ENCODE data around the gene ZSCAN20.

DNA sequence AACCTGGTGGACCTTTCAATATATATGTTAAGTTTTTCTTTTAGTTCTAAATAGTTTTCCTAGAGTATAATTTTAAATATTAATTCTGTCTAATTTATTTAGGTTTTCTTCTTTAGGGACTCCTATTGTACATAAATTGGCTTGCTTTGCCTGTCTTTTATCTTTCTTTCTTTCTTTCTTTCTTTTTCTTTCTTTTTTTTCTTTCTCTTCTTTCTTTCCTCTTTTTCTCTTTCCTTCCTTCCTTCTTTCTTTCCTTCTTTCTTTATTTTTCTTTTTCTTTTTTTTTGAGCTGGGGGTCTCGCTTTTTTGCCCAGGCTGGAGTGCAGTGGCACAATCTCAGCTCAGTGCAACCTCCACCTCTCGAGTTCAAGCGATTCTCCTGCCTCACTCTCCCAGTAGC is 35.2 kb downstream of the ZSCAN20 start:
- no peak for TF ChIP-seq EZH2phosphoT487 (IDR thresholded peaks at IDR 0.05; ENCODE audit: borderline replicate concordance, low read length)
- TF ChIP-seq, protein P1, sequence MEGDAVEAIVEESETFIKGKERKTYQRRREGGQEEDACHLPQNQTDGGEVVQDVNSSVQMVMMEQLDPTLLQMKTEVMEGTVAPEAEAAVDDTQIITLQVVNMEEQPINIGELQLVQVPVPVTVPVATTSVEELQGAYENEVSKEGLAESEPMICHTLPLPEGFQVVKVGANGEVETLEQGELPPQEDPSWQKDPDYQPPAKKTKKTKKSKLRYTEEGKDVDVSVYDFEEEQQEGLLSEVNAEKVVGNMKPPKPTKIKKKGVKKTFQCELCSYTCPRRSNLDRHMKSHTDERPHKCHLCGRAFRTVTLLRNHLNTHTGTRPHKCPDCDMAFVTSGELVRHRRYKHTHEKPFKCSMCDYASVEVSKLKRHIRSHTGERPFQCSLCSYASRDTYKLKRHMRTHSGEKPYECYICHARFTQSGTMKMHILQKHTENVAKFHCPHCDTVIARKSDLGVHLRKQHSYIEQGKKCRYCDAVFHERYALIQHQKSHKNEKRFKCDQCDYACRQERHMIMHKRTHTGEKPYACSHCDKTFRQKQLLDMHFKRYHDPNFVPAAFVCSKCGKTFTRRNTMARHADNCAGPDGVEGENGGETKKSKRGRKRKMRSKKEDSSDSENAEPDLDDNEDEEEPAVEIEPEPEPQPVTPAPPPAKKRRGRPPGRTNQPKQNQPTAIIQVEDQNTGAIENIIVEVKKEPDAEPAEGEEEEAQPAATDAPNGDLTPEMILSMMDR (IDR thresholded peaks at IDR 0.05; ENCODE audit: low read depth, low read length, poor library complexity, severe bottlenecking) = no peak
